Measurements from ENCODE around the gene KCNK16. TPM values are rescaled to one million over a fixed set of nuclear protein-coding genes. Genes with fewer than 3 reads are reported as not detected.
A peak's percentile ranks its signal among the peaks of the same experiment; 100 is the strongest.

KCNK16 gene
- not detected in 2 replicates for total RNA-seq (2014; rRNA removed; shearing (Covaris generic))

DNA sequence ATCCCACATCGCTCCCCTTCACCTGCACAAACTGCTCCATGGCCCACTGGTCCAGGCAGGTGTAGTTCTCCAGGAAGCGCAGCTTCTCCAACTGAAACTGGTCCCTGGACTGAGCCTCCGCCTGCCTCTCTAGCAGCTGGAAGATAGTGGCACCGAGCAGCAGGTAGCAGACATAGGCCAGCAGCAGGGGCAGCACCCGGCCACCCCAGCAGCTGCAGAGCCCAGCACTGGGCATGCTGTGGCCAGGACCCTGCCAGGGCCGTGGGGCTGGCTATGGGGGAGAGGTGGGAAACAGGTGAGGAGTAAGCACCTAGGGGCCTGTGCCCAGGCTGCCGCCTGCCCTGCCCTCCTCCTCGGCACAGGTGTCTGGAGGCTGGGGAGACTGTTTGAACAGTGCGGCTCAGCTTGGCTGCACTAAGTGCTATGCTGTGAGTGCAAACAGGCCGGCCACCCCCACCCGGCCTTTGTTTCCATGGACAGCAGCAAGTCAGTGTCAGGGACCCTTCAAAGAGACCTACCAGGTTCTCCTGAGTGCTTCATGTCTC, at the start of gene KCNK16:
Gene KCNK16, minus strand, starts transcription at position 397 of the 545 bp plus-strand sequence. Its CDS starts 162 bp downstream, at position 235.
- DNase-seq (ENCODE audit: low read depth), result no peak

DNA sequence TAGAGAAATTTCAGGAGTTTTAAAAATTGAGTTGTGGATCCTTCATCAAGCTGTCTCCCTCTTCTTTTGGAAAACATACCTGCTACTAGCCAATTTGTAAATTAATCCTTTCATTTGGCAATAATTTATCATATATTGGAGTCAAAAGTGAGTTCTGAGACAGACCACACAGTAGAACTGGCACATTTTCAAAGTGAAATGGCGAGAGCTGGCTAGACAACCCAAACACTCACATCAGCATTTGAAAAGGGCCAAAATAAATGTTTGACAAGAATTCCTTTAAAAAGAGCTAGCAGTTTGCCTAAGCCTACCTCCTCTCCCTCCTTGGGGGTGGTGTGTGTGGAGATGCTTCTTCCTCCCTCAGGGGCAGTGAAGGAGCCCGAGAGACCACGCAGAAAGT, 47.9 kb upstream of the KCNK16 start:
- no peak for DNase-seq (ENCODE audit: low read depth)

DNA sequence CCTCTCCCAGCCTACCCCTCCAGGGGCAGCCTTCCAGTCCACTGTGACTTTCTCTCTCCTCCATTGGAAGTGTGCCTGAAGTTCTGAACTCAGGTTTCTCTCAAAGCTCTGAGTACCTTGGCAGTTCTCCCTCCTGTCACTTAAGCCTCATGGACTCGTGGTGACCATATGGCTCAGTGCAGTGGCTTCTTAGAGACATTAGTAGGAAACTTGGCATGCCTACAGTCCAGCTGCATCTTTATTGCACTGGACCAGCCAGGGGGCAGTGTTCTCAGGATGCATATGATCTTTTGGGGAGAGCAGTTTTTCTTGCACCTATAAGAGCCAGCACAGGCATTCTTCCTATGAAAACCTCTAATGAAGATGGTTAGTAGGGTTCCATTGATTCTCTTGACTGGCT, 47.5 kb upstream of the KCNK16 start:
- no peak for DNase-seq (ENCODE audit: low read depth)

DNA sequence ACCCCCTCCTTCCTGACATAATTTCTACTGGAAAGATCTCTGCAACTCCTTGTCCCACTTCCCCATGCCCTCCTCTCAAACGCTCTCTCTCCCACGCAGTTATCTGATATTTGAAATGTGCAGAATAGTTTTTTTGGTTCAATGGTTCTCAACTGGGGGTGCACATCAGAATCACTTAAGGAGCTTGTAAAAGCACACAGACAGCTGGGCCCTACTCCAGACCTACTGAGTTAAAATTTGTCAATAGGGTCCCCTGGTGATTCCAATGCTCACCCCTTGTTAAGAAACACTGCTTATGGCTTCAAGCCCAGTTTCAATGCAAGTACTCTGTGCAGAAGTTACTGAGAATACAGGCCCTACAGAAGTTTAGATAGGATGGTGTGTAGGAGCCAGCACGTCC, 45.2 kb upstream of the KCNK16 start:
- no peak for DNase-seq (ENCODE audit: low read depth)

DNA sequence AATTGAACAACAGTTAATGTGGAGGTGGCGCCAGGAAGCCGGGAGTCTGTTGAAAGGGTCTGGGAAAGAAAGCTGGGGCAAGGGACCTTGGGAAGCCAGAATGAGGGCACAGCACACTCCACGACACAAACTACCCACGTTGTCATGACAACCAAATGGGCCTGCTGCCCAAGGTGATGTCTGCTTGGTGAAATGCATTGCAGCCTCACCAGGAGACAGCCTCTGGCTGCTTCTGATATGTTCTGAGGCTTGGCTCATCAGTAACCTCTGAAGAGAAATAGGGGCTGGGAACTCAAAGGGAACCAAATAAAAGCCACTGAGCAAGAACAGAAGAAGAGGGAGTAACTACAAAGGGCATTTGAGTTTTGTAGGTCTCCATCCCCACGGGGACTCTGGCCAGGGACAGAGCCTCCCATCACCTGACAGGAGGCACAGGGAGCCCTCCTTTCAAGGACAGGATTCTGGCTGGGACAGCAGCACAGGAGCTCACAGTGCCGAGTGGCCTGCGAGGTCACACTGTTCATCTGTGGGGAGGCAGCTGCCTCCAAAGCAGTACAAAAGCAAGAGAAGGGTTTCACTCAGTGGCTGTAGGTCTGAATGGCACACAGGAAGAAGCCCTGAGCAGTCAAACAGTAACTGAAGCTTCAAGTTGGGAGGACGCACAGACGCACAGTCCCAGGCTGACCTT, 44.6 kb upstream of the KCNK16 start:
- DNase-seq (ENCODE audit: low read depth), result peak; percentile 21

DNA sequence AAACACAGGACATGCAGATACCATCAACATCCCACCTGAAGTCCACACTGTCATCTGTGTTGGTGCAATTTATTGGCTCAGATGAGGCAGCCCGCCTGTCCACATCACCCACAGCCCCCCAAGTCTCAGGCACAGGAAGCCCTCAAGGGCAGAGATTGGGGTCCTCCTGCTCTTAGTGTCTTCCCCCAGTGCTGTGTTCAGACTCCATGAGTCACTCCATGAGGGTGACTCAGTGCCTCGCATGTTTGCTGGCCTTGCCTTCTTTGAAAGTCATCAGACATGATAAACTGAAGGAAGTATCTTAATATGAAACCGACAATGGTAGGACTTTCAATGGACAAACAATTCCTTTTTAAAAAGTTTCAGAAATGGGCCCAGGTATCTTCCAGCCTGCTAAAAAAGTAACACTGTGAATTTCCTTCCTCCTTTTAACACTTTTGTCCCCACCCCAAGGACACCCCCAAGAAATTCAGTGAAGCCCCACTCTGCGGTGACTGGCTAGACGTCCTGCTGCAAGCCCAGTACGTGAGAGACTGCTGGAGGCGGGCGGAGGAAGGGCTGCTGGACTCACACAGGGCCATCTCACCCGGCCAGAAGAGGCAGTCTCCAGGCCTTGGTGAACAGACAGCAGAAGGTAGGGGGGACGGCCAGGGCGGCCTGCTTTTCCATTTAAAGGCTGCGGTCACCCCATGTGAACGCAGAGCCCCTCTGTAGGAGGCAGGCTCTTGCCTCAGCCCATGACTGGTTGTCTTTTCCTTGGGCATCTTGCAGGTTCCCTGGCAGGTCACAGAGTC, 43.0 kb upstream of the KCNK16 start:
- peak; percentile 86 for DNase-seq (ENCODE audit: low read depth)

DNA sequence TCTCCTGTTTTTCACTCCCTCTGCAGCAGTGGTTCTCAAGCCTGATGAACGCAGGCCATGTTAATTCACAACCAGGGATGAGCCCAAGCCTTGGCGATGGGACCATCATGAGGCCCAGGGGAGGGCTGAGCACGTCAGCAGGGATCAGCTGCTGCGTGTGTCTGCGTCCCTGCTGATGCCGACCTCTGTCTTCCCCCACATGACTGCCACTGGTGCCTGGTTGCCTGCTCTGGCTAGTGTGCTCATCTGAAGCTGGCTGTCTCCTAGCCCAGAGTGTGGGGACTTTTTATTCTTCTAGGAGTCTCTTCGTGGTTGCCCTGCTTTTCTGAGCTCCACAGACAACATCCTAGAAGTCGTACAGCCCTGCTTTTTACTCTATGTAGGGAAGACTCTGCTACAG, 40.8 kb upstream of the KCNK16 start:
- DNase-seq (ENCODE audit: low read depth), result no peak

DNA sequence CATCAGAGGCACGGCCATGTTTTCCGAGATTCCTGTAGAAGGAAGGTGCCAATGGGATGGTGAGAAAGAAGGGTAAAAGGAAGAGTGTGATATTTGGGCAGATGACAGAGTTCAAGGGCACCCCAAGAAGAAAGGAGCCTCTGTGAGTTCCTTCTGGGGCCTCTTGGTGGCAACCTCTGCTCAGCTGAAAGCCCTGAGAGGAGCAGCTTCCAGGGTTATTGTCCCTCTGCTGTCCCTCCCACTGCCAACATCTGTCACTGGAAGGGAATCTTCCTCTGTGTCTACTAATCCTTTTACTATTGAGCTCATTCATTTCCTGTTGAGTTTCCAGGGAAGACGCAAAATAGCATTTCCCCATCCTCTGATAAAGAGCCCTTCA, 40.0 kb upstream of the KCNK16 start:
- DNase-seq (ENCODE audit: low read depth), result peak; percentile 72

DNA sequence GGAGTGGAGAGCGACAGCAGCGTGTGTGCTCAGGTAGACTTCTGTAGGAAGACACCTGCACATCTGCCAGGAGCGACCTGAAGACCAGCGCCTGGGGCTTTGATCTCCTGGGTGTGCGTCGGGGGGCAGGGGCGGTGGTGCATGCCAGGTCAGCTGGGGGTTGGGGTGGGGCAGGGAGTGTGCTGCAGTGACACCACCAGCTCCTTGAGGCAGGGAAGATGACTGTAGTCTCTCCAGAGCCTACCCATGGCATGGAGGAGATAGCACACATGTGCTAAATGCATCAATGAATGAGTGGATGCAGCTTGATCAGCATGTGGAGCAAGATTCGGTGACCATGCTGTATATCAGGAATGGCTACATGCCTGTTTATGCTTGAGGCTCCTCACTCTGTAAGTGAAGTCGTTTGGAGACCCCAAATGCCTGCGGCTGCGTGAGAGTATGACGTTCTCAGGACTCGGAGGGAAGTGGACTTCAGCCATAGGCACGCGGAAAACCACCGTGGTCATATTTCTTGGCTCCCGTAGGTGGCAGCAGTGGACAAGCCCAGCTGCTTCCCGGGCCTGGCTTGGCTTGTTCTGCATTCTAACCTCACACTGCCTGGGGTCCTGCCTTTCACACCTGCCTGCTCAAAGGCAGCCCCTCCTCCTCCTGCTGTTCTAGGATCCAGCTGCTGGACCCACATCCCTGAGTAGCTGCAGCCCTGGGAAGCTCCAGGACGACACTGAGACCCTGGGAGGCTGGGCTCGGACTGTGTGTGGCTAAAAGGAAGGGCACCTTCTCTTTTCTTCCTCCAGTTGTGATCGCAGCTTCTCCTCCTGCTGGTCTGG, 39.4 kb upstream of the KCNK16 start:
- DNase-seq (ENCODE audit: low read depth), result peak; percentile 71

DNA sequence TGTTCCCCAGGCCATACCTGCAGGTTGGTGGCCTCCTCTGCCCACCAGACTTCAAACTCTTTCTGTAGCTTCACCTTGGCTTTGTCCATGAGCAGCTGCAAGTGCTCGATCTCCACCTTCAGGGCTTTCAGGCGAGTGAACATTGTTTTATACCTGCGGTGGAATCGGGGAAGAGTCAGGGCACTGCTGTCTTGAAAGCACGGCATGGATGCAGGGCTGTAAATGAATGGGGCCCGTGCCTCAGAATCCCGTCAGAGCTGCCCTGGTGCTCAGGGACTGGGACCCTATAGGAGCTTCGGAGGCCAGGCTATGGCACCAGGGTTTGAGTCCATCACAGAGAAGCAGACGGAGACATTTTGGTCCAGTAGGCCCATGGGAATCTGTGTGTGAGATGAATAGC, 37.9 kb upstream of the KCNK16 start:
- DNase-seq (ENCODE audit: low read depth), result no peak

DNA sequence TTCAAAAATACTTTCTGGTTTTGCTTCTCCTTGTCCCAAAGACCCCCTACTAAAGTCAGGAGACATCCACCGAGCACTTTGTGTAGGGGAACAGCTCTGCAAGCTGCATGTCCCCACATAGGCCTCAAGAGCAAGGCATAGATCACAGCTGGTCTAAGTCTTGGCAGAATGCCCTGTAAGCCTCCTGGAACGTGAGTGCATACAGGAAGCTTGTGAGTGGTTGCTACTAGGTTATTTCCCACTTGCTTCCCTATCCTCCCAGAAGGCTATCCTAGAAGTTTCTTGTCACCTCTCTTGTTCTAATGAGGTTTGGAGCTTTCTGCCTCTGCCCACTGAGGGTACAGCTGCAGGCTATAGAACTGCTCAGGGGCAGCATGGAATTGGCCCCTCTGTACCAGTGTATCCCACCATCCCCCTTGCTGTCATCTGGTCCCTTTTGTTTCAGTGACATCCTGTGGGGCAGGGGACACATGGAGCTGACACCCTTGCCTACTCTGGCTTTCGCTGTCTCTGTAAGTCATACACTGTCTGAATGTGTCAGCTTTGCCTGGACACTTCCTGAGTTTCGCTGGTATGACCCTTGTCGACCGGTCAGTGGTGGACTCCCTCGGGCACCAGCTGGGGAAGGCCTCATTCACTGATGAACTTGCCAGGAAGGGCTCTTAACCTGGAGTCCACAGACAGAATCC, 35.6 kb upstream of the KCNK16 start:
- peak; percentile 81 for DNase-seq (ENCODE audit: low read depth)

DNA sequence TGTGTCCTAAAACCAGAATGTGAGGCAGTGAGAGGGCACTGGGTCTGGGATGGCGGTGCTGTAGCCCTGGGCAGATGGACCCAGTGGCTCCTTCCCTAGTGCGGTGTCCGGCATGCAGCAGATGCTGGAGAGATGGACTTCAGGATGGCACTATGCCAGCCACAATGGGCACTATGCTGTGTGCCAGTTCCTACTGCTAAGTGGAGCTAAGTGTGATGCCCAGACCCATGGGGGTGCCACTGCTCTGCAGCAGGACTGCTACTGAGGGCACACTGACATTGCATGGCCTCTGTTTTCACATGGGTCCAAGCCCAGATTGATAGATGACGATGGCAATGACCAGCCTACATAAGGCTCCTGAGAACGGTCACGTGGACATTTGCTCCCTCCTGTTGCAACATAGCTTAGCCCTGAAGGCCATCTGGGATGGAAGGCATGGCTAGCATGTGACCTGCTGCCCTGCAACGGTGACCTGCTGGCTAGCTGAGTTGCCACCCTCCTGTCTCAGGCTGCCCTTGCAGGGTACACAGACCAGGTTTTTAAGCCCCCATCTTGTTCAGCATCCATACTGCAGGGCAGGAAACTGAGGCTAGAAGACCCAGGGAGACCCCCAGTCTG, 31.3 kb upstream of the KCNK16 start:
- DNase-seq (ENCODE audit: low read depth), result no peak

DNA sequence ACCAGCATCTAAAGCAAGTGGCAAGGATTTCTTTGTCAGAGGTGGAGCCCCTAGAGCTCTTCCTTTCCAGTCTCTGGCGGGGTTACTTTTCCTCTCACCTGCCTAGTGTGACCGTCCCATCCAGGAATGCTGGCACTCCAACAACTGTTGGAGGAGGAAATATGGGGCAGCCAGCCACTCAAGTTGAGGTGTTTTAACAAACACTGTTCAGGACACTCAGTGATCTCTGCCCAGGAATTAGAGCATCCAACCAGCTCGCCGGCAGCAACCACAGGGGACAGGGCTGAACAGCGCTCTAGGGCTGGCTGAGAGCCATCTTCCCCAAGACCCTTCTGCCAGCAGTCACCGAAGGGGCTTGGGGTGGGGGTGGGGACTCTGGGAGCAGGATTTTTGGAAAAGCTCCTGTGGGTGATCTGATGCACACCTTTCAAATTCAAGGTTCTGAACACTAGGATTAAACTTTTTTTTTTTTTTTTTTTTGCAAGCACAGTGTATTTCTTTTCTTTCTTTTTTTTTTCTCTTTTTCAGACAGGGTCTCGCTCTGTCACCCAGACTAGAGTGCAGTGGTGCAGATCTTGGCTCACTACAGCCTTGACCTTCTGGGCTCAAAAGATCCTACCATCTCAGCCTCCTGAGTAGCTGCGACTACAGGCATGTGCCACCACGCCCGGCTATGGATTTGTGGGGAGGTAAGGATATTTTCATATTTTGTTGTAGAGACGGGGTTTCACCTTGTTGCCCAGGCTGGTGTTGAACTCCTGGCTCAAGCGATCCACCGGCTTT, 28.4 kb upstream of the KCNK16 start:
- no peak for DNase-seq (ENCODE audit: low read depth)

DNA sequence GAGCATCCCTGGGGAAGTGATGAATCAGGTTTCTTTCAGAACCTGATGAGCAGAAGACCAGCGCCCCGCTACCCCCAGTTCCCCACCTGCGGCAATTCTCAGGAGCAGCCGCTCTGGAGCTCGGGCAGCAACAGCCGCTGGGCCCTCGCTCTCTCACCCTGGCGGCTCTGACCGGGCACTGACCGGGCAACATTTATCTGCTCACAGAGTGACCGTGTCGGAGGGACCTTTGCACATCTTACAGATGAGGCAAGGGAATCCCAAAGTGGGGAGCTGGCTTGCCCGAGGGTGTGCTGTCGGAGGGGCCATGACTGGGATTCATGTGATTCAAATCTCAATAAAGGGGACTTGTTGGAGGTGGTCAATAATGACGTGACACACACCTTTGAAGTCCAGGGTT, 26.2 kb upstream of the KCNK16 start:
- no peak for DNase-seq (ENCODE audit: low read depth)

DNA sequence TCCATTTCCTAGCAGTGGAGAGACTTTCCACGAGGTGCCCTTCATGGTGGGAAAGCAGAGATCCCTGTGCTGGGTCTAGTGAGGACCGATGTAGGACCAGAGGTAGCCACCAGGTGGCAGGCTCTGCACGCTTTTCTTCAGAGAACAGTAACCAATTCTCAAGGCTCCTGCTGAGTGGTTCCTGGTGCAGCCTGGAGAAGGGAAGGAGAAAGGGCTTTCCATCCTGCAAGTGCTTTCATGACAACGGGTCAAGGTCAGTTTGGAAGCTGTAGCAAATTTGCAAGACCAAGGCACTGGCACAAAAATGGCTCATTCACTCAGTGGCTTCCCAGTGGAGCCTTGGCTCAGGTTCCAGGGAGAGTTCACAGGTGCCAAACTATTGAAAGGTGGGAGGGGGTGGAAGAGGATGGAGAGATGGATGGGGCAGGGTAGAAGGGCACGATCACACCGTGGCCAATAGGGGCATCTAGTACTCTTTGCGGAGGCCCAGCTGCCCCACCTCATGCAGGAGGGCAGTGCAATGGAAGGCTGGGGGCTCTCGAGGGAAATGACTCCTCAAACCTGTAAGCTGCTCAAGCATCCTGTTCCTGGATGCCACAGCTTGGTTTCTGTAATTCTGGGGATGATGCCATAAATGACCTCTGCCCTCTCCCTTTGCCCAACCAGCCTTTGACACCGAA, 25.5 kb upstream of the KCNK16 start:
- peak; percentile 61 for DNase-seq (ENCODE audit: low read depth)

DNA sequence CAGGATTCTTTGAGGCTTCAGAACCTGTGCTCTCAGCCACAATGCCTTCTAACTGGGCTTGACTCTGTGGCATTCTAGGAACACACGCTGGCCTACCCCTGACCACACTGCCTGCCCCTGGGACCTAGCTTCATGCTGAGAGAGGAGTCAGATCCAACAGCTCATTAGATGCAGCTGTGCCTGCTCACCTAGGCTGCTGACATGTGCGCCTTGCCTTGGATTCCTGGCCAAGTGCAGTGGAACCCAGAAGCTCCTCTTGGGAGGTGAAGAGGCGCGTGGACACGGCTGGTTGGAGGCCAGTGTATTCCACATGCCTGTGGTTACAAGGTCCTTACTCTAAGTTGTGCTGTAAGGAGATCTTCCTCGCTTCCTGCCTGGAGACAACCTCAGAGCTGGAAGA, 24.7 kb upstream of the KCNK16 start:
- no peak for DNase-seq (ENCODE audit: low read depth)

DNA sequence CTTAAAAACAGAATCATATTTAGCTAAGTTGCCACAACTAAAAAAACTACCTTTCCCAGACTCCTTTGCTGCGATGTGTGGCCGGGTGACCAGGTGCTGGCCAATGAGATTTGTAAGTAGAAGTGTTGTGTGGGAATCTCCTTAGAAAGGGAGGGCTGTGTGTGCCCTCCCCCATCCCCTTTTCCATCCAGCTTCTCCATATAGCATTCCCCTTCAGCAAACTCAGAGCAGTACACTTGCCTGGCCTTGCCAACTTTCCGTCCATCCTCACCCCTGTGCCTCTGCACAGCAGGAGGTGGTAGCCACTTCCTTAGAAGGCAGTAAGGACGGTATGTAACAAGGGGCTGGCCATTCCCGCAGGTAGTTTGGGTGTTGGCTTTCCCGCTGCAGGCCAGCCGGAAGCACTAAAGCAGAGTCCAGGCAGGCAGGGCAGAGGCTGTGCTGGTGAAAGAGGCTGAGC, 22.3 kb upstream of the KCNK16 start:
- DNase-seq (ENCODE audit: low read depth), result no peak

DNA sequence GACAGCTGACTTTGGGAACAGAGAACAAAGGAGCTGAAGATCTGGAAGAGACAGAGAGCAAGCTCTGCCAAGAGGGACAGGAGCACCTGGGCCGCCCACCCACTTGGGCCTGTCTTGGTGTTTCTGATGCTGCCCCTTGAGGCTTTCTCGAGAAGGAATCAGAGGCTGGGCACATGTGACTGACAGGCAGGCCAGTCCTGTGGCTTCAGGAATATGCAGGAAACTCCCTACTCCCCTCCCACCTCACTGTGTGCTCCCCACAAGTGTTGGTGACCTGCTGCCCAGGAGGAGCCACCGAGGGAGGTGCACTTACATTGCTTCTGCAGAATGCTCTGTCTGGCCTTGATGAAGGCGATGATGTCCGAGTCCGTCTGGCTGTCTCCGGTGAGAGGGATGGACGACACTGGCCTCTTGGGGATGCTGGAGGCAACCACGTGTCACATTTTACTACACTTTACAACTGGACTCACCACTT, 20.9 kb upstream of the KCNK16 start:
- DNase-seq (ENCODE audit: low read depth), result no peak

DNA sequence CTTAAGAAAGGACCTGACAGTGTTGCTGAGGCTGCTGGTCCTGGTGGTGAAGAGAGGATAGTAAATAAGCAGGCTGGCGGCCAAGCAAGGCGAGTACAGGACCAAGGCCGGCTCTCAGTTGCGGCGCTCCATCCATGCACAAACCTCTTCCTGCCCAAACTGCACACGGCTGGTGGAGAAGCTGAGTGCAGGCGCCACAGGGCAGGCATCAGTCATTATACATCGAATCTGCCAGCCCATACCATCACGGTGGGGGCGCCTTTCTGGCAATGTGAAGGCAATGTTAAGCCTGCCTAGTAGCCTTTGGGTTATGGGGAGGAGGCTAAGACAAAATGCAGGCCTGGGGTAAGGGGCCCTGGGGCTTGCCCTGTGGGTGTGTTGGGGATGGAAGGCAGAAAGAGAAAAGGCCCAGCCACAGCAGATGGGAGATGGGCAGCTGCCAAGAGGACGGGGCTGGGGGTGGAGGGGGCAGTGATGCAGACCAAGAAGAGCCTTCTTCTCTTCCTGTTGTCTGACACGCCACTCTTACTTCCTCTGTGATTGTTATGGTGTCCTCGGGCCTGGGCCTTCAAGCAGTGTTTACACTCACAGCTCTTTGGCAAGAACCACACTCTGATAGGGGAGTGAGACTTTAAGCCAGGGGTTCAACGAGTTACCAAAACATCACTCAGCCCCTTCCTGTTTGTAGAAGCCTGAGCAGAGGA, 20.3 kb upstream of the KCNK16 start:
- no peak for DNase-seq (ENCODE audit: low read depth)

Data from RPMI7951 (cell line).